ENCODE results near the gene RAVER2. TPM values are rescaled to one million over a fixed set of nuclear protein-coding genes. Genes with fewer than 3 reads are reported as not detected.

The RAVER2 gene
- polyA plus RNA-seq, 2 of the 4 experiments (the other 2 are of a cell fraction): 6.2 to 17.2 TPM

DNA sequence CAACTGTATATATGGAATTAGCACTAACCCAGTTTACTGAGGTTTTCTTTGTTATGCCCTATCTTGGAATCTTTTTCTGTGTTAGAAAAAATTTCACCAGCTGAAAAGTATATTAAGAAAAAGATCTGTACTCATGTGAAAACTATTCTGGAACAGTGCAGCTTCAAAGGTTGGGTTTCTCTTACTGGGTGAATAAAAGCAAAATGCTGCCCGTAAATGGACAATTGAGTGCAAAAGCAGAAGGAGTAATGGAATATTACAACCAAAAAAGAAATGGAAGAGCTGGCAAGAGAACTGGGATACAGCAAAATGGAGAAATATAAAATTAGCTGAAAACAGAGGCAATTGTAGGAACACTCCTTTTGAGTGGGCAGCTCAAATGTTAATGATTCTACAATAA is 17.0 kb upstream of the RAVER2 start:
- WGBS (ENCODE audit: missing lambda C conversion rate): 56% methylated on average over 1 of the region's 1 CpG
- no peak for ATAC-seq
- CTCF ChIA-PET: interaction anchor here (0.9 kb wide), 1 partner anchor 253 kb away, joined by 4 read pairs; no protein-coding TSS in a partner anchor

DNA sequence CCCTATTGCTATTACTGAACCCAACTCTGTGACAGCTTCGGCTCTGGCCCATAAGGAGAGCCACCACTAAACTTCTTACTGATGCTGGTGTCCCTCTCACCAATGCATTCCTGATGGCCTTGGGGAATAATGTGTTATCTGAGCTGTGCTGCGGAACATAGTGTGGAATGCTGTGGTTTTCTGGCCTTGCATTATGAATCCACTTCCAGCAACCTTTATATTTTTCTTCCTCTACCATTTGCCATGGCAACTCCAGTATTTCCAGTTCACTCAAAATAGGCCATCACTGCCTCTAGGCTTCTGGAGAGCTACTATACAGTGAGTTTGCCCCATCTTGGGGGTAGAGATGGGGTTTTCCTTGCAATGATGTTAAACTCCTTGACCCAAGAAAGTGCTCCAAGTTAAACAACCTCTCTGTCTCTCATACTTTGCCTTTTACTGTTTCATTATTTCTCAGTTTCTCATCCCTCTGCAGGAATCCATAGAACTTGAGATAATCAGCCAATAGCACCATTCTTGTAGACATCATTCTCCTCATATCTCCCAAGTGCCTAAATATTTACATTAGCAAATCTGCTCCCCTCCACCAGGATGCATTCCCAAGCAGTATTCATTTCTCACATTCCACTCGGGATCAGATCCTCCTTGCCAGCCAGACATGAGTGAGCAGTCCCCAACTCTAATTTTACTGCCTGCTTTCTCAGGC is 11.1 kb upstream of the RAVER2 start:
- FAIRE-seq (no peak), ATAC-seq (no peak), DNase-seq (ENCODE audit: low read depth in 1 of 2, low spot score in 1 of 2) (no peak)
- CTCF ChIA-PET: interaction anchor here (0.9 kb wide), 1 partner anchor 10 kb away, joined by 3 read pairs; no protein-coding TSS in a partner anchor
- Histone ChIP-seq H3K4me1 (no peaks in the 10 kb centered on the region), H3K4me2 (no peak overlapping the region), H3K4me3 (no peak overlapping the region), H3K9me3 (no peaks in the 10 kb centered on the region), H3K27ac (no peak overlapping the region)
- TF ChIP-seq, protein P1, sequence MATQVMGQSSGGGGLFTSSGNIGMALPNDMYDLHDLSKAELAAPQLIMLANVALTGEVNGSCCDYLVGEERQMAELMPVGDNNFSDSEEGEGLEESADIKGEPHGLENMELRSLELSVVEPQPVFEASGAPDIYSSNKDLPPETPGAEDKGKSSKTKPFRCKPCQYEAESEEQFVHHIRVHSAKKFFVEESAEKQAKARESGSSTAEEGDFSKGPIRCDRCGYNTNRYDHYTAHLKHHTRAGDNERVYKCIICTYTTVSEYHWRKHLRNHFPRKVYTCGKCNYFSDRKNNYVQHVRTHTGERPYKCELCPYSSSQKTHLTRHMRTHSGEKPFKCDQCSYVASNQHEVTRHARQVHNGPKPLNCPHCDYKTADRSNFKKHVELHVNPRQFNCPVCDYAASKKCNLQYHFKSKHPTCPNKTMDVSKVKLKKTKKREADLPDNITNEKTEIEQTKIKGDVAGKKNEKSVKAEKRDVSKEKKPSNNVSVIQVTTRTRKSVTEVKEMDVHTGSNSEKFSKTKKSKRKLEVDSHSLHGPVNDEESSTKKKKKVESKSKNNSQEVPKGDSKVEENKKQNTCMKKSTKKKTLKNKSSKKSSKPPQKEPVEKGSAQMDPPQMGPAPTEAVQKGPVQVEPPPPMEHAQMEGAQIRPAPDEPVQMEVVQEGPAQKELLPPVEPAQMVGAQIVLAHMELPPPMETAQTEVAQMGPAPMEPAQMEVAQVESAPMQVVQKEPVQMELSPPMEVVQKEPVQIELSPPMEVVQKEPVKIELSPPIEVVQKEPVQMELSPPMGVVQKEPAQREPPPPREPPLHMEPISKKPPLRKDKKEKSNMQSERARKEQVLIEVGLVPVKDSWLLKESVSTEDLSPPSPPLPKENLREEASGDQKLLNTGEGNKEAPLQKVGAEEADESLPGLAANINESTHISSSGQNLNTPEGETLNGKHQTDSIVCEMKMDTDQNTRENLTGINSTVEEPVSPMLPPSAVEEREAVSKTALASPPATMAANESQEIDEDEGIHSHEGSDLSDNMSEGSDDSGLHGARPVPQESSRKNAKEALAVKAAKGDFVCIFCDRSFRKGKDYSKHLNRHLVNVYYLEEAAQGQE (IDR thresholded peaks at IDR 0.05): no peak
- no peak for TF ChIP-seq NFE2L2 (conservative IDR thresholded peaks at IDR 0.05; ENCODE audit: low read length)
- TF ChIP-seq, protein P2, sequence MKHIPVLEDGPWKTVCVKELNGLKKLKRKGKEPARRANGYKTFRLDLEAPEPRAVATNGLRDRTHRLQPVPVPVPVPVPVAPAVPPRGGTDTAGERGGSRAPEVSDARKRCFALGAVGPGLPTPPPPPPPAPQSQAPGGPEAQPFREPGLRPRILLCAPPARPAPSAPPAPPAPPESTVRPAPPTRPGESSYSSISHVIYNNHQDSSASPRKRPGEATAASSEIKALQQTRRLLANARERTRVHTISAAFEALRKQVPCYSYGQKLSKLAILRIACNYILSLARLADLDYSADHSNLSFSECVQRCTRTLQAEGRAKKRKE (CRISPR knock-in tag; IDR thresholded peaks at IDR 0.05; ENCODE audit: low read depth): no peak
- TF ChIP-seq, protein P3, sequence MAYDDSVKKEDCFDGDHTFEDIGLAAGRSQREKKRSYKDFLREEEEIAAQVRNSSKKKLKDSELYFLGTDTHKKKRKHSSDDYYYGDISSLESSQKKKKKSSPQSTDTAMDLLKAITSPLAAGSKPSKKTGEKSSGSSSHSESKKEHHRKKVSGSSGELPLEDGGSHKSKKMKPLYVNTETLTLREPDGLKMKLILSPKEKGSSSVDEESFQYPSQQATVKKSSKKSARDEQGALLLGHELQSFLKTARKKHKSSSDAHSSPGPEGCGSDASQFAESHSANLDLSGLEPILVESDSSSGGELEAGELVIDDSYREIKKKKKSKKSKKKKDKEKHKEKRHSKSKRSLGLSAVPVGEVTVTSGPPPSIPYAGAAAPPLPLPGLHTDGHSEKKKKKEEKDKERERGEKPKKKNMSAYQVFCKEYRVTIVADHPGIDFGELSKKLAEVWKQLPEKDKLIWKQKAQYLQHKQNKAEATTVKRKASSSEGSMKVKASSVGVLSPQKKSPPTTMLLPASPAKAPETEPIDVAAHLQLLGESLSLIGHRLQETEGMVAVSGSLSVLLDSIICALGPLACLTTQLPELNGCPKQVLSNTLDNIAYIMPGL (CRISPR knock-in tag; IDR thresholded peaks at IDR 0.05; ENCODE audit: borderline replicate concordance): no peak
- TF ChIP-seq, protein P4, sequence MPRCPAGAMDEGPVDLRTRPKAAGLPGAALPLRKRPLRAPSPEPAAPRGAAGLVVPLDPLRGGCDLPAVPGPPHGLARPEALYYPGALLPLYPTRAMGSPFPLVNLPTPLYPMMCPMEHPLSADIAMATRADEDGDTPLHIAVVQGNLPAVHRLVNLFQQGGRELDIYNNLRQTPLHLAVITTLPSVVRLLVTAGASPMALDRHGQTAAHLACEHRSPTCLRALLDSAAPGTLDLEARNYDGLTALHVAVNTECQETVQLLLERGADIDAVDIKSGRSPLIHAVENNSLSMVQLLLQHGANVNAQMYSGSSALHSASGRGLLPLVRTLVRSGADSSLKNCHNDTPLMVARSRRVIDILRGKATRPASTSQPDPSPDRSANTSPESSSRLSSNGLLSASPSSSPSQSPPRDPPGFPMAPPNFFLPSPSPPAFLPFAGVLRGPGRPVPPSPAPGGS (IDR thresholded peaks at IDR 0.05): no peak
- no peak for TF ChIP-seq RAD21 (conservative IDR thresholded peaks at IDR 0.05 in 1 of 2, IDR thresholded peaks at IDR 0.05 in 1 of 2)
- no peak for TF ChIP-seq JUN (IDR thresholded peaks at IDR 0.05)
- no peak for TF ChIP-seq EHMT2 (IDR thresholded peaks at IDR 0.05; ENCODE audit: low read depth)
- no peak for TF ChIP-seq HOXA7 (CRISPR knock-in tag; IDR thresholded peaks at IDR 0.05)
- TF ChIP-seq, protein P5, sequence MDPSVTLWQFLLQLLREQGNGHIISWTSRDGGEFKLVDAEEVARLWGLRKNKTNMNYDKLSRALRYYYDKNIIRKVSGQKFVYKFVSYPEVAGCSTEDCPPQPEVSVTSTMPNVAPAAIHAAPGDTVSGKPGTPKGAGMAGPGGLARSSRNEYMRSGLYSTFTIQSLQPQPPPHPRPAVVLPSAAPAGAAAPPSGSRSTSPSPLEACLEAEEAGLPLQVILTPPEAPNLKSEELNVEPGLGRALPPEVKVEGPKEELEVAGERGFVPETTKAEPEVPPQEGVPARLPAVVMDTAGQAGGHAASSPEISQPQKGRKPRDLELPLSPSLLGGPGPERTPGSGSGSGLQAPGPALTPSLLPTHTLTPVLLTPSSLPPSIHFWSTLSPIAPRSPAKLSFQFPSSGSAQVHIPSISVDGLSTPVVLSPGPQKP (IDR thresholded peaks at IDR 0.05; ENCODE audit: low read depth, low read length): no peak
- TF ChIP-seq, protein P6, sequence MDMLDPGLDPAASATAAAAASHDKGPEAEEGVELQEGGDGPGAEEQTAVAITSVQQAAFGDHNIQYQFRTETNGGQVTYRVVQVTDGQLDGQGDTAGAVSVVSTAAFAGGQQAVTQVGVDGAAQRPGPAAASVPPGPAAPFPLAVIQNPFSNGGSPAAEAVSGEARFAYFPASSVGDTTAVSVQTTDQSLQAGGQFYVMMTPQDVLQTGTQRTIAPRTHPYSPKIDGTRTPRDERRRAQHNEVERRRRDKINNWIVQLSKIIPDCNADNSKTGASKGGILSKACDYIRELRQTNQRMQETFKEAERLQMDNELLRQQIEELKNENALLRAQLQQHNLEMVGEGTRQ (IDR thresholded peaks at IDR 0.05): no peak
- no peak for TF ChIP-seq NR3C1 (IDR thresholded peaks at IDR 0.05)
- no peak for TF ChIP-seq ZFP36 (IDR thresholded peaks at IDR 0.05; ENCODE audit: borderline replicate concordance, partially characterized antibody)
- no peak for TF ChIP-seq CBX2 (IDR thresholded peaks at IDR 0.05; ENCODE audit: borderline replicate concordance, low read depth)
- POLR2A ChIA-PET: no interaction called here
- WGBS (ENCODE audit: missing lambda C conversion rate): 62% methylated on average over 3 of the region's 3 CpGs

More for the DNA sequence above, 17.0 kb upstream of the RAVER2 start:
- Histone ChIP-seq H3K27ac (no peak overlapping the region), H3K4me3 (no peak overlapping the region), H3K4me1 (no peaks in the 10 kb centered on the region), H3K4me2 (no peak overlapping the region), H3K9me3 (no peaks in the 10 kb centered on the region)
- TF ChIP-seq ESRRA (IDR thresholded peaks at IDR 0.05; ENCODE audit: borderline replicate concordance, low read length) (no peak), RNF2 (IDR thresholded peaks at IDR 0.05; ENCODE audit: borderline replicate concordance, low read depth) (no peak), JUN (IDR thresholded peaks at IDR 0.05) (no peak), EP300 (IDR thresholded peaks at IDR 0.05) (no peak), PHF8 (IDR thresholded peaks at IDR 0.05; ENCODE audit: borderline replicate concordance, low read depth) (no peak), CBX2 (IDR thresholded peaks at IDR 0.05; ENCODE audit: borderline replicate concordance, low read depth) (no peak)
- TF ChIP-seq, protein P6 (IDR thresholded peaks at IDR 0.05): no peak
- POLR2A ChIA-PET: no interaction called here
- no peak for FAIRE-seq
- DNase-seq (ENCODE audit: low read depth in 1 of 2, low spot score in 1 of 2): no peak

Data from A549 (cell line).